Breast epithelium (tissue), 4 donors: Measurements from ENCODE around the gene CEP112. TPM values are rescaled to one million over a fixed set of nuclear protein-coding genes. Genes with fewer than 3 reads are reported as not detected.

Source experiments
- DNase-seq, 2 donors: peaks; one replicate each; pipeline ENCODE4 v3.0.0-alpha.2; 2019; ENCODE audit warnings: low spot score in 2 of 2
- H3K27ac ChIP-seq, 2 donors: fragments of 200-600 bp; sonication (generic) in 1 of 2; one replicate each; pipeline ENCODE4 v1.5.1; 2016 to 2019; ENCODE audit warnings: mild to moderate bottlenecking in 1 of 2
- H3K27me3 ChIP-seq, 2 donors: fragments of 200-600 bp; sonication (generic) in 1 of 2; one replicate each; pipeline versions ENCODE4 v1.5.1 to v1.6.0; 2017 to 2019; ENCODE audit warnings: control low read depth in 1 of 2, mild to moderate bottlenecking in 1 of 2
- H3K36me3 ChIP-seq: fragments of 200-600 bp; one replicate; pipeline ENCODE4 v1.5.1; 2019
- H3K4me1 ChIP-seq, 2 donors: fragments of 200-600 bp; sonication (generic); one replicate each; pipeline ENCODE4 v1.5.1; 2016 to 2019; ENCODE audit warnings: control low read depth in 1 of 2
- H3K4me3 ChIP-seq, 3 donors: fragments of 200-600 bp; sonication (generic); 1 replicate in 2 of 3; 2 replicates in 1 of 3; pipeline ENCODE4 v1.5.1; 2016 to 2019; ENCODE audit warnings: mild to moderate bottlenecking in 3 of 3, moderate library complexity in 2 of 3
- H3K9me3 ChIP-seq, 2 donors: fragments of 200-600 bp; sonication (generic) in 1 of 2; one replicate each; pipeline ENCODE4 v1.5.1; 2016 to 2019; ENCODE audit warnings: control low read depth in 1 of 2
- CTCF ChIP-seq, 3 donors: fragments of 450-650 bp; IDR thresholded peaks; one replicate each; pipeline ENCODE4 v1.5.1; 2016 to 2017; ENCODE audit warnings: antibody characterized with exemption in 3 of 3, mild to moderate bottlenecking in 3 of 3, moderate library complexity in 3 of 3
- POLR2A ChIP-seq: fragments of 450-650 bp; IDR thresholded peaks from one replicate; pipeline ENCODE4 v1.6.1; 2016; ENCODE audit warnings: antibody characterized with exemption, mild to moderate bottlenecking, moderate library complexity
- POLR2AphosphoS5 ChIP-seq, 3 donors: sonication (generic); formaldehyde crosslinking; IDR thresholded peaks; one replicate each; pipeline ENCODE4 v1.6.1; 2017; ENCODE audit warnings: antibody characterized with exemption in 3 of 3
- intact Hi-C: fragments of 100-400 bp; cut with DNase I; formaldehyde crosslinking; loops from one replicate; pipeline ENCODE4 v1.15.1; 2023; ENCODE audit warnings: low total_unique reads
- total RNA-seq, 3 donors: library from RNA; depleted of rRNA; stranded (reverse); fragments of >200 nt; gene quantifications; one replicate each; pipeline ENCODE4 v1.1.0, GENCODE V29; 2016

The CEP112 gene
- total RNA-seq, 3 donors from 2014 or later, result 12.9 to 27.2 (median 18.0) TPM

GRCh38 chr17:66207936-66208335 lies 16.0 kb upstream of the CEP112 start:
- Histone ChIP-seq H3K36me3 (no peaks in the 10 kb centered on the region), H3K27ac (no peak overlapping the region), H3K4me1 (no peaks in the 10 kb centered on the region), H3K27me3 (no peaks in the 10 kb centered on the region), H3K9me3 (no peaks in the 10 kb centered on the region), H3K4me3 (no peak overlapping the region)
- TF ChIP-seq POLR2A (no peak), CTCF (IDR thresholded peaks at IDR 0.05) (no peak), POLR2AphosphoS5 (IDR thresholded peaks at IDR 0.05) (no peak)
- intact Hi-C loops, result no loop called here
- DNase-seq, result no peak

GRCh38 chr17:66203274-66204015 lies 11.5 kb upstream of the CEP112 start:
- Histone ChIP-seq H3K4me3 (no peak overlapping the region), H3K36me3 (no peaks in the 10 kb centered on the region), H3K4me1 (no peaks in the 10 kb centered on the region), H3K27me3 (no peaks in the 10 kb centered on the region), H3K27ac (no peak overlapping the region), H3K9me3 (no peaks in the 10 kb centered on the region)
- intact Hi-C loops, result no loop called here
- DNase-seq, result no peak
- TF ChIP-seq POLR2AphosphoS5 (IDR thresholded peaks at IDR 0.05), result no peak
- no peak for TF ChIP-seq CTCF (IDR thresholded peaks at IDR 0.05)
- no peak for TF ChIP-seq POLR2A

GRCh38 chr17:66200685-66201092 lies 8.8 kb upstream of the CEP112 start:
- no peak for DNase-seq
- TF ChIP-seq POLR2AphosphoS5 (IDR thresholded peaks at IDR 0.05), result no peak
- TF ChIP-seq POLR2A, result no peak
- TF ChIP-seq CTCF (IDR thresholded peaks at IDR 0.05), result peak in 2 of 3 donors; percentile 10 to 21
- H3K36me3 ChIP-seq, result no peaks in the 10 kb centered on the region
- intact Hi-C loops, result no loop called here
- H3K27me3 ChIP-seq, result no peaks in the 10 kb centered on the region
- no peaks in the 10 kb centered on the region for H3K4me1 ChIP-seq
- no peaks in the 10 kb centered on the region for H3K9me3 ChIP-seq
- H3K4me3 ChIP-seq, result no peak overlapping the region
- no peak overlapping the region for H3K27ac ChIP-seq

GRCh38 chr17:66198242-66198641 lies 6.3 kb upstream of the CEP112 start:
- H3K27me3 ChIP-seq, result no peaks in the 10 kb centered on the region
- H3K4me3 ChIP-seq, result no peak overlapping the region
- H3K27ac ChIP-seq, result no peak overlapping the region
- no peaks in the 10 kb centered on the region for H3K36me3 ChIP-seq
- TF ChIP-seq CTCF (IDR thresholded peaks at IDR 0.05), result no peak
- H3K4me1 ChIP-seq, result no peaks in the 10 kb centered on the region
- intact Hi-C loops, result no loop called here
- H3K9me3 ChIP-seq, result no peaks in the 10 kb centered on the region
- DNase-seq, result no peak

GRCh38 chr17:66192378-66192687 lies 400 bp upstream of the CEP112 start:
- H3K4me3 ChIP-seq, result peak overlapping the region; percentile 71 to 77 (median 77)
- no peaks in the 10 kb centered on the region for H3K36me3 ChIP-seq
- DNase-seq, result no peak
- no peak for TF ChIP-seq CTCF (IDR thresholded peaks at IDR 0.05)
- H3K9me3 ChIP-seq, result no peaks in the 10 kb centered on the region
- intact Hi-C loops, result no loop called here
- H3K4me1 ChIP-seq, result no peaks in the 10 kb centered on the region
- peak overlapping the region; percentile 76 to 82 for H3K27ac ChIP-seq
- no peaks in the 10 kb centered on the region for H3K27me3 ChIP-seq
